ENCODE measurements around the gene C2orf76. TPM values are rescaled to one million over a fixed set of nuclear protein-coding genes. Genes with fewer than 3 reads are reported as not detected.

Gene C2orf76
- total and polyA plus RNA-seq, 2 experiments from 2014 or later = 16.6 to 17.6 TPM

DNA sequence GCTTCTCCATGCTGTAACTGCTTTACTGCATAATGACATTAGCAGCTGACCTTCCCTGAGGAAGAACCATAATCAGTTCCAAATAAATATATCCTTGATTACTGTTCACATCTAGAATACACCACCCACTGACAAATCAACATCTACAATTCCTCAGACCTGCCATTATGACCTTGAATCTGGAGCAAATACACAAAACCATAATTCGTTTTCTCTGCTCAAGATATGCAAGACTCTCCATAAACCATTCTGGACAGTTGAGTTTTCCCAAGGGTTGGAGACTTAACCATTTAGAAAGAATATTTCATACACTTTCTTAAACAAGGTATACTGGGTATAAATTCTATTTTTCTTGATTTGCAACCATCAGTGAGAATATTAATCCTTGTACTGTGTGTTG lies 11.8 kb downstream of the C2orf76 start:
- H2AFZ ChIP-seq = no peak overlapping the region
- no peak overlapping the region for H3K4me2 ChIP-seq
- 83% methylated on average over 1 of the region's 1 CpG for WGBS (ENCODE audit: low lambda C conversion rate, missing lambda C conversion rate)

GRCh38 chr2:119352357-119352756 lies 14.3 kb downstream of the C2orf76 start:
- no peaks in the 10 kb centered on the region for H3K36me3 ChIP-seq (replicated peaks; ENCODE audit: insufficient read depth, low read depth)
- TF ChIP-seq CTCF (IDR thresholded peaks at IDR 0.05; ENCODE audit: poor library complexity) (no peak), EZH2 (IDR thresholded peaks at IDR 0.05; ENCODE audit: borderline replicate concordance) (no peak), EZH2phosphoT487 (IDR thresholded peaks at IDR 0.05; ENCODE audit: low read depth, severe bottlenecking, unreplicated experiment) (no peak)
- H3K27me3 ChIP-seq = no peaks in the 10 kb centered on the region
- no peak overlapping the region for H3K4me2 ChIP-seq
- no peaks in the 10 kb centered on the region for H4K20me1 ChIP-seq (ENCODE audit: insufficient read depth, poor library complexity, severe bottlenecking)
- H3K4me1 ChIP-seq (ENCODE audit: insufficient read depth) = no peaks in the 10 kb centered on the region
- no peak for DNase-seq (ENCODE audit: low spot score)
- H2AFZ ChIP-seq = no peak overlapping the region
- no peaks in the 10 kb centered on the region for H3K9me2 ChIP-seq (replicated peaks; ENCODE audit: insufficient read depth)
- H3K4me3 ChIP-seq = no peak overlapping the region
- no peaks in the 10 kb centered on the region for H3K9me3 ChIP-seq (ENCODE audit: low read depth)
- no peaks in the 10 kb centered on the region for H3K79me2 ChIP-seq
- no peak overlapping the region for H3K27ac ChIP-seq

More for the DNA sequence above, 11.8 kb downstream of the C2orf76 start:
- no peak for DNase-seq (ENCODE audit: low spot score)
- Histone ChIP-seq H3K9me2 (replicated peaks; ENCODE audit: insufficient read depth) (no peaks in the 10 kb centered on the region), H4K20me1 (ENCODE audit: insufficient read depth, poor library complexity, severe bottlenecking) (no peaks in the 10 kb centered on the region), H3K4me1 (ENCODE audit: insufficient read depth) (no peaks in the 10 kb centered on the region), H3K4me3 (no peak overlapping the region), H3K36me3 (replicated peaks; ENCODE audit: insufficient read depth, low read depth) (no peaks in the 10 kb centered on the region), H3K27me3 (no peaks in the 10 kb centered on the region), H3K79me2 (no peaks in the 10 kb centered on the region), H3K27ac (no peak overlapping the region), H3K9me3 (ENCODE audit: low read depth) (no peaks in the 10 kb centered on the region)
- TF ChIP-seq EZH2 (IDR thresholded peaks at IDR 0.05; ENCODE audit: borderline replicate concordance) = no peak
- no peak for TF ChIP-seq CTCF (IDR thresholded peaks at IDR 0.05; ENCODE audit: poor library complexity)
- TF ChIP-seq EZH2phosphoT487 (IDR thresholded peaks at IDR 0.05; ENCODE audit: low read depth, severe bottlenecking, unreplicated experiment) = no peak

- Histone ChIP-seq H3K4me2 (no peak overlapping the region), H3K4me1 (ENCODE audit: insufficient read depth) (no peaks in the 10 kb centered on the region), H3K4me3 (no peak overlapping the region), H3K79me2 (no peaks in the 10 kb centered on the region), H3K36me3 (replicated peaks; ENCODE audit: insufficient read depth, low read depth) (no peaks in the 10 kb centered on the region), H3K9me3 (ENCODE audit: low read depth) (no peaks in the 10 kb centered on the region), H3K9me2 (replicated peaks; ENCODE audit: insufficient read depth) (no peaks in the 10 kb centered on the region), H3K27me3 (no peaks in the 10 kb centered on the region), H2AFZ (no peak overlapping the region), H4K20me1 (ENCODE audit: insufficient read depth, poor library complexity, severe bottlenecking) (no peaks in the 10 kb centered on the region), H3K27ac (no peak overlapping the region)
- TF ChIP-seq EZH2phosphoT487 (IDR thresholded peaks at IDR 0.05; ENCODE audit: low read depth, severe bottlenecking, unreplicated experiment) (no peak), EZH2 (IDR thresholded peaks at IDR 0.05; ENCODE audit: borderline replicate concordance) (no peak), CTCF (IDR thresholded peaks at IDR 0.05; ENCODE audit: poor library complexity) (peak; percentile 18)
- WGBS (ENCODE audit: low lambda C conversion rate, missing lambda C conversion rate) = 42% methylated on average over 4 of the region's 4 CpGs
- no peak for DNase-seq (ENCODE audit: low spot score)
Measured at GRCh38 chr2:119350311-119350998, 16.2 kb downstream of the C2orf76 start.

Measured in hepatocyte (in vitro differentiated cells).